HG03039 (cell line): ENCODE measurements around the gene STK31.
"Not testable (repeated sequence)": the region's sequence is repeated elsewhere in the genome, so short reads cannot be mapped to it uniquely, and the experiment has no call there.

ENCODE experiments used
- ATAC-seq: cut with Tn5 transposase; IDR thresholded peaks from one replicate; pipeline ENCODE4 v1.9.1; 2021; ENCODE audit warnings: mild to moderate bottlenecking, moderate library complexity; ENCODE audit not compliant: unreplicated experiment

STK31 gene

DNA sequence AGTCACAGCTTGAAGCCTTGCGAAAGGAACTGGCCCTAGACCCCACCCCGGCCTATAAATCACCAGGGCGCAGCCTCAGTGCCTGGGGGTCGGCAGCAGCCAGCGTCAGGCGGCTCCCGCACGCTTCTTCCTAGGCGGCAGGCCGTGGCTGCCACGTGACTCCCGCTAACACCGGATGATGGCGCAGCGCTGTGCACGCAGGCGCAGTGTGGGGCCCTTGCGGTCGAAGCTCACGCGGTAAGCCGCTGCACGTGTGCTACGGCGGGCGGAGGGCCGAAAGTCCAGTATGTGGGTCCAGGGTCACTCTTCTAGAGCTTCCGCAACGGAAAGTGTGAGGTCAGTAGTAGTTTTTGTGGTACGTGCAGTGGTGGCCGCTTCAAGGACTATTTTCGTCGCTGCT is at the start of gene STK31:
Gene STK31 (plus strand): TSS at position 220 of the 400 bp plus-strand sequence. CDS start 67 bp downstream, at position 287.
- ATAC-seq = no peak

GRCh38 chr7:23661385-23661784 is 48.6 kb upstream of the STK31 start:
- ATAC-seq = no peak

GRCh38 chr7:23662124-23662983 is 47.7 kb upstream of the STK31 start:
- no peak for ATAC-seq

DNA sequence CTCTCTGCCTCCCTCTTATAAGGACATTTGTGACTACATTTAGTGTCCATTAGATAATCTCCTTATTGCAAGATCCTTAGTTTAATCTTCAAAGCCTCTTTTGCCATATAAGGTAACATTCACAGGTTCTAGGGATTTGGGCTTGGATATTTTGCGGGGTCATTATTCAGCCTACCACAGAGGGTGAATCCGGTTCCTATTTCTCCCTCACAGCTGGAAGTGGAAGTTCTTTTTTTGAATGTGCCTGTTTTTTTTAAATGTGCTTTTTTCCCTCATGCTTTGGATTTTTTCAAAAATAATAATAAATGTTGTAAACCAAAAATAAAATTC is 47.1 kb upstream of the STK31 start:
- ATAC-seq = no peak

DNA sequence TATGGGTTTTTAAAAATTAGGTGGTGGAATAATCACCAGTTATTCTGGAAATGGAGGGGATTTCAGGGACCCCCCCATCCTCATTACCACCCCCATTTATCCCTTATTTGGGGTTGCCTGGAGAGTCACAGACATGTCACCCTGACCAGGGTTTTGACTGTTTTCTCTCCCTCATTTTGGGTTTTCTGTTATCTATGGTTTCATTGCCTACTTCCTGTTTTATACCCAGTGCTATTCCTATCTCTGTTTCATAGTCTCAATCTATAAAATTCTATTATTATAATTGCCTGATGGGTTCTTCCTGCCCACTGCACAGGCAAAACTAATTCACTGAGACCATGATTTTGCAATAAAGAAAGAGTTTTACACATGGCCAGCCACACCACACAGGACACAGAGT is 45.9 kb upstream of the STK31 start:
- no peak for ATAC-seq

GRCh38 chr7:23672033-23672432 is 38.0 kb upstream of the STK31 start:
- no peak for ATAC-seq

- ATAC-seq = peak; percentile 99
Observed at GRCh38 chr7:23679898-23680413, 30.1 kb upstream of the STK31 start, which contains the start of gene FAM221A. FAM221A (plus strand) TSS chr7:23680199; CDS start chr7:23680219, 20 bp downstream.

GRCh38 chr7:23680414-23681405 is 29.3 kb upstream of the STK31 start:
- ATAC-seq = peak; percentile 33

- not testable (repeated sequence) for ATAC-seq
Observed at GRCh38 chr7:23684041-23684440, 26.0 kb upstream of the STK31 start.

DNA sequence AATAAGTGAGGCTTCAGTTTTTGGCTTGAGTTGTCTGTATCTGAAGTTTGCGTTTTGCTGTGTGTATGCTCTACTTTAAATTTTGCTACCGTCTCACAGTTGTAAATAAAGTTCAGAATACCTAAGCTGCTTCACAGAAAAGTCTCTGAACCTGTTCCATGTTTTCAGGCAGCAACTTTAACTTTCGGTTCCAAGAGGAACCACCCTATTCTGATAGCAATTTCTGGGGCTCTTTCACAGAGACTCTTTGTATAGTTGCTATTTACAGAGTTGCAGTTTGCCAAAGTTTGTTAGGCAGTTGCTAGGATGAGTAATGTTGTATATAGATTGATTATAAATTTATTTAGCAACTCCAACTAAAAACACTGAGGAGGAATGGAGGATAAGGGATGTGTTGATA is 24.3 kb upstream of the STK31 start:
- ATAC-seq = no peak

GRCh38 chr7:23687011-23687410 is 23.0 kb upstream of the STK31 start:
- ATAC-seq = no peak

DNA sequence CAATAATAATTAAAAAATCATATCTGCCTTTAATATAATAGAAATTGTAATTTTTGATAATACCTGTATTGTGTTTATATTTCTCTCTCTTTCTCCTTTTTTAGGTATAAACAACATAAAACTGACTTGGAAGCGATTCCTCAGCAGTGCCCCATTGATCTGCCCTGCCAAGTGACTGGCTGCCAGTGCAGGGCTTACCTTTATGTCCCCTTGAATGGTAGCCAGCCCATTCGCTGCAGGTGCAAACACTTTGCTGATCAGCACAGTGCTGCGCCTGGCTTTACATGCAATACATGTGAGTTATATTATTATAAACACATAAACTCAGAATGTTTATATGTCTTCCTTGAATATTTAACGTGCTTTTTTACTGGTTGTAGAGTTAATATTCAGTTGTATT is 20.9 kb upstream of the STK31 start:
- no peak for ATAC-seq

DNA sequence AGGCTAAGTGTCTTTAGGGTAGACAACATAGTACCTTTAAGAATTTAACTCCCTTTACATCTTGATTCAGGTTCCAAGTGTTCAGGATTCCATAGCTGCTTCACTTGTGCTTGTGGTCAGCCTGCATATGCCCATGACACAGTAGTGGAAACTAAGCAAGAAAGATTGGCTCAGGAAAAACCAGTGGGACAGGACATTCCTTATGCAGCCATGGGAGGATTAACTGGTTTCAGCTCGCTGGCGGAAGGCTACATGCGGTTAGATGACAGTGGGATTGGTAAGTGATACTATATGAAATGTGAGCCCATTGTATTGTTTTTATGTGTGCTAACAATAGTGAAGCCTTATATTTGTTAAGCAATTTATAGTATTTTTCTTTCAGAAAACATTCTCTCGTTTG is 18.7 kb upstream of the STK31 start:
- no peak for ATAC-seq

GRCh38 chr7:23693224-23693623 is 16.8 kb upstream of the STK31 start:
- no peak for ATAC-seq

DNA sequence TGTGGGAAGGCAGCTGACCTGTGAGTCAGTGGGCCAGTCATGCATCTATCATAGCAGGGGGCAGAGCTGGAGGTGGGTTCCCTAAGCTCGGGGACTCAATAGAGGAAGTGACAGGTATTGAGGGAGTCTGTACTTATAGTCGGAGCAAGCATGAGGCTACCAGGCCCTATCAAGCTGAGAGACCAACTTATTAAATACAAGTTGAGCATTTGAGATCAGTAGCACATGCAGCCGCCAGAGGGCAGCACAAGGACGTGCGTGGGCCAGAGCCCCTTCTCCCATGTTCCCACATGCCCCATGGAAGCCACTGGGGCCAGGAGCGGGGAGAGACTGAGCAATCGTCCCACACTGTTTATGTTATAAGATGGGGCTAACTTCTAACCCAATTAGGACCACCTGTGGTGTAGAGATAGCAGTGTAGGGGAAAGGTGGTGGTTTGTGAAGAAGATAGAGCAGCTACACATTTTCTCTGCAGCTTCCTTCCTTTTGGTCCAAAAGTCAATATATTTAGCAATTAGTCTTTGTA is 13.0 kb upstream of the STK31 start:
- ATAC-seq = no peak

- no peak for ATAC-seq
Observed at GRCh38 chr7:23698822-23699221, 11.2 kb upstream of the STK31 start.

DNA sequence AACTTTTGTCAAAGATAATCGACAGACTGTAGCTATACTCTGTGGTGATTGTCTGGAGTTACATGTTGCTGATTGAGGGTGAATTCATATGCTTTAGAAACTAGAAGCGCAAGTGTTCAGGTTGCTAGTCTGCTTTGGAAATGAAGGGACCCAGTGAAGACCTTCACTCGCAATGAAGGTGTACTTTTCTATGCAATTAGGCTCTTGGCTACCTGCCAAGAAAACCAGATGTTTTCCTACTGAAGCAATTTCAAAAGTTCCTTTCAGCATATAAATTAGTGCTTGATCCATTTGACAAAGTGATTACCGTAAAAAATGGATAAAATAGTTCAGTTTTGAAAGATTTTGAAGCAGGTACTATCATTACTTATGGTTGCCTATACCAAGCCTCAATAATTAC is 10.0 kb upstream of the STK31 start:
- no peak for ATAC-seq

- ATAC-seq = no peak
Observed at GRCh38 chr7:23709081-23709750, 803 bp upstream of the STK31 start.

GRCh38 chr7:23712368-23713284 is 2.6 kb downstream of the STK31 start:
- ATAC-seq = no peak
